NCI-H2029 treated with DMSO at 0.1 percent for 48 hours (cell line): ENCODE results near the gene C1orf232.

Experiments
- DNase-seq: peaks from one replicate; lab custom pipeline; 2025; lab: John Stamatoyannopoulos, UW

The C1orf232 gene

DNA sequence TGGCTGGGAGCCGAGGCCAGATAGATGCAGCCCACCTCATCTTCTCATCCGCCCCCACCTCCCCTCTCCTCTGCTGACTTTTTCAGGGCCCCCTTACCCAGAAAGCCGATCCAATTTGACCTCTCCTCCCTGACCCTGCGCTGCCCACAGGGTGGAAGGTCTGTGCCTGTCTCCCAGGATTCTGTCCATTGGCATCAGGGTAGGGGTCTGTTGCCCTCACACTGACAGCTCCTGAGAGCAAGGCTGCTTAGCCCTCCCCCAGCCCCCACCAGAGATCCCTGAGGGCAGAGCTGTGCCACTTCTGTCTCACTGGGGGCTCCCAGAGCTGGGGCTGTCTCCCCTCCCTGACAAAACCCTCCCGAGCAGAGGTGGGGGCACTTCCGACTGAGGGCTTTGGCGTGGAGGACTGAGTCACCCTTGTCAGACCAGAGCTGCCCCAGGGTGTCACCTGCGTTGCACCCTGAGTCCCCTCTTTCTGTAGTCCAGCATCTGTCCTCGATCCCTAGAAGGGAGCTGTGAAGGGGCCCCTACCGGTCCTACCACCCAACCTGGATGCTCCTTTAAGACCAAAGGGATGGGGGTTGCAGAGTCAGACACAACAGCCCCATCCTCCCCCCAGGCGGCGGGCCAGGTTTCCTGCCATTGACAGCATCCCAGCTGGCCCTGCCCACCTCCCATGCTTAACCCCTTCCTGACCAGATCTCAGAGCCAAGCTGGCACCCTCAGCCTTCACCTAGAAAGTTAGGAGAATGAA, 12.3 kb downstream of the C1orf232 start:
- DNase-seq: no peak

DNA sequence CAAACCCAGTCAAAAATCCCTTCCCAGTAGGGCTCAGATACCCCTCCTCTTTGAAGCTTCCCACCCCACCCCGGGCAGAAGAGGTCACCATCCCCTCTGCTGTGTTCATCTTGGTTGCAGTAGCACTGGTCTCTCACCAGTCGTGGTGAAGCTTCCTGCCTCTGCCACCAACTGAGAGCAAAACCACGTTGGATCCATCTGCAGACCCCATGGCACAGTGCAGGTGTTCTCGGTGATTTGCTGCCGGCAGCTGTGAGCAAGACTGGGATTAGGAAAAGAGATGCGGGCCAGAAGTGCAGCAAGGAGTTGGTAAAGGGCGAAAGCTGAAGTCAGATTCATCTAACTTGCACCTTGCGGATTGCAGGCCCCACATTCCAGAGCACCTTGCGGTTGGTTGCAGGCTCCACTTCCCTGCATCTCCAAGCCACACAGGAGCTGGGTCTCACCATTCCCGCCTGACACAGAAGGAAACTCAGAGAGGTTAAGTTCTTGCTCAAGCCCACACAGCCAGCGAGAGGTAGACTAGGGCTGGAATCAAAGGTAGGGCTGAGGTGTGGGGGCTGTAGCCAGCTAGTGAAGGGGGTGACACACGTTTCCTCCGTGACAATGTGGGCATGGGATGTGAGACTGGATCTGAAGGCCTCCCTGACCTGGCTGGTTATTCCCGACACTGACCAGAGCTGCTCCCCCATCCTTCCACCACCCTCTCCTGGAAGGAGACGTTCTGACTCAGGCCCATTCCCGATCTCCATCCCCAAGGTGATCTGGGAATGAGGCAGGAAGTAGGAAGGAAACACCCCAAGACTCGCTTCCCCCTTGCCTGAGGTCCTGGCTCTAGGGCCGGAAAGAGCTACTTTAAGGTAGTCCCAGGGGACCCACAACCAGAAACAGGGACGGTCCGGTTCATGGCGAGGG, 13.1 kb downstream of the C1orf232 start:
- DNase-seq: no peak

DNA sequence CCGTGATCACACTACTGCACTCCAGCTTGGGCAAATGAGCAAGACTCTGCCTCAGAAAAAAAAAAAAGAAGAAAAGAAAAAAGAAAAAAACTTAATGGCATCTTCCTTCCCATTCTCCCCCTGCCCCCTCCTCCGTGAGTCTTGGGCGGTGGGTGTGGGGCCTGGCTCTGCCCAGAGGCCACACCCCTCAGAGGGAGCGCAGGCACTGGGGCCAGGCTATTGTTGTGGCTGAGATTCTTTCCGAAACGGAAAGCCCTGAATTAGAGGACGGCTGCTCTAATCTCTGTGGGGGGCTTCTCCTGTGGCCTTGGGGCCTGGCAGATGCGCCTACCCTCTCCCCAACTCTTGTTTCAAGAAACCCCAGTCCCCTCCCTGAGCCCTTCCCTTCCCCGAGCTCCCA, 14.0 kb downstream of the C1orf232 start:
- no peak for DNase-seq

DNA sequence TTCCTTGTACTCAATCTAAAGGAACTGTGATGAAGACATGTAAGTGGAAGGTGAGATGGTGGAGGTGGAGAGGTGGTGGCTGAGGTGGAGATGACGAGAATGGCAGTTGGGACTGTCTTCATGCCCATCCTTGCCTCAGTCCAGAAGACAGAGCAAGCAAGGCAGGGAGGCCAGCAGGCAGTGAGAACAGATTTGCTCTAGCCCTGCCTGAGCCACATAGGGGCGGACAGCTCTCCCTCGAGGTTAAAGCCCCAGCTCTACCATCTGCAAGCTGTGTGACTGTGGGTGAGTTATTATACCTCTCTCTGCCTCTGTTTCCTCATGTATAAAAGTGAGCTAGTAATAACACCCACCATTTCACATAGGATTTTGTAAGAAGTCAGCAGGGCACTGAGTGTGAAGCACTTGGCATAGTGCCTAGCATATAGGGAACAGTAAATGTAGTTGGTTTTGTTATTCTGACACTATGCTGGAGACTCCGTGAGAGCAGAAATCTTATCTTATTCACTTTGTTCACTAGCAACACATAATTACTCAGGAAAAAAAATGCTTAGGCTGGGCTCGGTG, 14.7 kb downstream of the C1orf232 start:
- DNase-seq: no peak

DNA sequence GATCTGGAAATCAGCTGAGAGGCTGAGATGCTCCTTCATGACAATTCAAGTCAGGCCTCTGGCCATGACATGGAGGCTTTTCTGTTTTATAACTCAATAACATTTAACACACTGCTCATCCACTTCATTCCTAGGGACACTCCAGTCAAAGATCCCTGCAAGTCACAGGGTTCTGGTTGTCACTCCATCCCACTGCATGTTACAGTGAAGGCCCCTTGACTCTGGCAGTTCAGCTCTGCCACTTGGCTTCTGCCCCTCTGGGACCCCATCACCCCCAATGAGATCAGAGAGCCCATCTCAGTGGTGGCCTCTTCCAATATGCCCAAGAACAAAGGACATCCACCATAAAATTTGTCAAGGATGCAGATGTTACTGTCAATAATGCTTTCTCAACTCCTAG, 19.9 kb downstream of the C1orf232 start:
- DNase-seq: no peak

DNA sequence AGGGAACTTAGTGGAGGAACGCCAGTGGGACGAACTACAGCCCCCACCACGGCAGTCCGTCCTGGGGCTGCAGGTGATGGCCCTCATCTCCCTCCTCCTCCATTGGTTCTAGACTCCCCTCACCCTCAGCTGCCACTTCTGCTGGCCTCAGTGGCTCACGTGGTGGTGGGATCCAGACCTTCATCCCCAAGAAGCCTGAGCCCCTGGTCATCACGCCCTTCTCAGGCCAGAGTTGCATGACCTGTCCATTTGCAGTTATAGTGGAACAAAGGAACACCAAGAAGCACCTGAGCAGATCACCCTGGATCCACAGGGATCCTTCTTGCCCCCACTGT, 22.8 kb downstream of the C1orf232 start:
- DNase-seq: no peak

DNA sequence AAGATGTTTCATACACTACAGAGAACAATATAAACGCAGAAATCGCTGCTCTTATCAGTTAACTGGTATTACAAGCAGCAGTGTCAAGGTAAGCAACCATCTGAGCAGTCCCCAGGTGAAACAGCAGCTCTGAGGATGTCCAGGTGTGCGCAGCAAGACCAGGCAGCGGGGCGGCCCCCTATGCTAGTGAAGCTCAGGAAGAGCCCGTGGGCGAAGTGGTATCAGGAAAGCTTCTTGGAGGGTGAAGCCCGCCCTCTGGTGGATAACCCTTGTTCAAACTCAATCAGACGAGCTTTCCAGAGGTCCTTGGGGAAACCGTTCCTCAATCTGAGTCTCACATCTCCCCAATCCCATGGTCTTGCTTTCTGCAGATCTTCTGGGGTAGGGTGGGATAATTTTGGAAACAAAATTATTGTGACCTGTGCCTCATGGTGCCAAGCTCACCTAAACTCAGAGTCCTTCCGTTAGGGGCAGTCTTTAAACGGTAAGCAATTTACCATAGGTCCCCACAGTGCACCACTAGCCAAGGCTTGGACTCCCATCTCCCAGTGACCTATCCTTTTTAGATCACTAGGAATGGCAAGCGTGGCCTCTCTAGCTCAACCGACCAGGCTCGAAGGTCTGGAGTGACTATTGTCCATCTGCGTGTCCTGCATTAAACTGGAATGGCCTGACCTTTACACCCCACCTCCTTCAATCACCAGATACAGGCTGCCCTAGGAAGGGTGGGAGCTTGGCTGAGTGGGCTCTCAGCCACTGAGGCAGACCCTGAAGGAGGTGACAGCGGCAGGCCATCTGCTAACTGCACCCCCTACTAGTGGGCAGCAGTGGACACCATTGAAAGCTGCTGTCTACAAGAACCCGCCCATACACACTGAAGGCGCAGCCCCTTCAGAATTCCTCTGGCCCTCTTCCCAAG, 23.5 kb downstream of the C1orf232 start:
- DNase-seq: peak; percentile 74

DNA sequence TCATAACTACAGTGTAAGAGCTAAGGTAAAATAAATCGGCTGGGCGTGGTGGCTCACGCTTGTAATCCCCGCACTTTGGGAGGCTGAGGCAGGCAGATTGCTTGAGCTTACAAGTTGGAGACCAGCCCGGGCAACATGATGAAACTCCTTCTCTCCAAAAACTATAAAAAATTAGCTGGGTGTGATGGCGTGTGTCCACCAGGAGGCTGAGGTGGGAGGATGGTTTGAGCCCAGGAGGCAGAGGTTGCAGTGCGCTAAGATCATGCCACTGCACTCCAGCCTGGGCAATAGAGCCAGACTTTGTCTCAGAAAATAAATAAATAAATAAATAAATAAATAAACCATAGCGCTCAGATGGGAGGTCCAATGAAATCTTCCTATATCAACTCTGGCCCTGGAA, 26.6 kb downstream of the C1orf232 start:
- DNase-seq: no peak

DNA sequence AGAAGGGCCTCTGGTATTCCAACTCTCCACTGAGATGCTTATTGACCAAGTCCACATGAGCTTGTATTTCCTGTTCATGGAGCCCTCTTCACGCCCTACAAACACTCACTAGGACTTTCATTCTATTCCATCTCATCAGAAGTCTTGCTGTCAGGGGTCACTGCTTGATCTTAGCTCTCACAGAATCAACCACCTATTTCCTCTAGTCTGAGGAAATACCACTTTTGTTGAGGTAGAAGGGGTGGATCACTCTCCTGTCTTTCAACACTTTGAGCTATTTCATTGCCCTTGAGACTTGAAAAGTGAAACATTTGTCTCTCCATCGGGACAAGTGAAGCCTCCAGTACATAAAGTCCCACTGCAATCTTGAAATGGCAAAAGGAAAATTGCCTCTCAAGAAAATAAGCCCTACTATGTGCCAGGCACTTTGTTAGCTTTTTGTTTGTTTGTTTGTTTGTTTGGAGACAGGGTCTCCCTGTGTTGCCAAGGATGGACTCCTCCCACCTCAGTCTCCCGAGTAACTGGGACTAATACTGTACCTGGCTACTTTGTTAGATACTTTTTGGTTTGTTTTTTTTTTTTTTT, 29.7 kb downstream of the C1orf232 start:
- no peak for DNase-seq

DNA sequence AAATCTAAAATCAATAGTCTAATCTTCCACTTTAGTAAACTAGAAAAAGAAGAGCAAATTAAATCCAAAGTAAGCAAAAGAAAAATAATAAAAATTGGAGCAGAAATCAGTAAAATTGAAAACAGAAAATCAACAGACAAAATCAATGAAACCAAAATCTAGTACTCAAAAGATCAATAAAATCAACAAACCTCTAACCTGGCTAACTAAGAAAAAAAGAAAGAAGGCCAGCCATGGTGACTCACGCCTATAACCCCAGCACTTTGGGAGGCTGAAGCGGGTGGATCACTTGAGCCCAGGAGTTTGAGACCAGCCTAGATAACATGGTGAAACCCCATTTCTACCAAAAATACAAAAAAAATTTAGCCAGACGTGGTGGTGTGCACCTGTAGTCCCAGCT, 34.3 kb downstream of the C1orf232 start:
- no peak for DNase-seq

DNA sequence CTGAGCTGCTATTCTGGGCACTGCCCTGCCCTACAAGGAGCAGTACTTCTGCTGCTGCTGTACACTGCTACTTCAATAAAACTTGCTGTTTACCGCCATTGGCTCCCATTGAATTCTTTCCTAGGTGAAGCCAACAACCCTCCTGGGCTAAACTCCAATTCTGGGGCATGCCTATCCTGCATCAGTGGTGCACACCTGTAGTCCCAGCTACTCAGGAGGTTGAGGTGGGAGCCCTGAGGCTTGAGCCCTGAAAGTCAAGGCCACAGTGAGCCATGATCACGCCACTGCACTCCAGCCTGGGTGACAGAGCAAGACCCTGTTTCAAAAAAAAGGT, 36.0 kb downstream of the C1orf232 start:
- DNase-seq: no peak

DNA sequence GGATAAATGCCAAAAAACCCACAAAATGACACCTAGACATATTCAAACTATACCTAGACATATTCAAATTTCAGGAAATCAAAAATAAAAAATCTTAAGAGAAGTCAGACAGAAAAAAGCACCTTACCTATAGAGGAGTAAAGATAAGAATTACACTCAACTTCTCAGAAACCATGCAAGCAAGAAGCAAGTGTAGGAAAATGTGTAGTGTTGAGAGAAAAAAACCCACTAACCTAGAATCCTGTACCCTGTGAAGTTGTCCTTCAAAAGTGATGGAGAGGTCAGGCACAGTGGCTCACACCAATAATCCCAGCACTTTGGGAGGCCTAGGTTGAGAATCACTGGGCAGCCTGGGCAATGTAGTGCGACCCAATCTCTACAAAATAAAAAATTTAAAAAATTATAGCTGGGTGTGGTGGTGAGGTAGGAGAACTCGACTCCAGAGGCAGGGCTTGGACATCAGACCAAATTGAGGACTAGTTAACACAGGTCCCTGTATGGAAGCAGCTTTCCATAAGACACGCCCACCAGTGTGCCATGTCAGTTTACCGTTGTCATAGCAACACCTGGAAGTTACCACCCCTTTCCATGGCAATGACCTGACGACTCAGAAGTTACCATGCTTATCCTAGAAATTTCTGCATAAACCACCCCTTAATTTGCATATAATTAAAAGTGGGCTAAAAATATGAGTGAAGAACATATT, 36.5 kb downstream of the C1orf232 start:
- no peak for DNase-seq

DNA sequence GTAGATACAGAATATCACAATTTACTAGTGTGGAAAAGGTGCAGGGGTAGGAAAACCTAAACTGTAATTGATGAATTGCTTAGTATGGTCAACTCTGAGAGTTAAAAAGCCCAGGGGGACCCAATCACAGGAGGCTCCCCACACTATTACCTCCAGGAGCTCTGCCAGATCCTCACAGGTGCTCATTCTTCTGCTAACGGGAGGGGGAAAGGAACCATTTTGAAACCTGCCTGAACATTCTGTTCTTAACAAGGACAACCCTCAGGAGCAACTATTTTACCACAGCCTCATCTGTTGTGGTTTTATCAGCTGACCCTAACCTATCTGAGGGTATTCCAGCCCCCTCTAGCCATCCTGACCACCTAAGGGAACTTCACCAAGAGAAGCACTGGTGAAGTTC, 38.1 kb downstream of the C1orf232 start:
- no peak for DNase-seq

DNA sequence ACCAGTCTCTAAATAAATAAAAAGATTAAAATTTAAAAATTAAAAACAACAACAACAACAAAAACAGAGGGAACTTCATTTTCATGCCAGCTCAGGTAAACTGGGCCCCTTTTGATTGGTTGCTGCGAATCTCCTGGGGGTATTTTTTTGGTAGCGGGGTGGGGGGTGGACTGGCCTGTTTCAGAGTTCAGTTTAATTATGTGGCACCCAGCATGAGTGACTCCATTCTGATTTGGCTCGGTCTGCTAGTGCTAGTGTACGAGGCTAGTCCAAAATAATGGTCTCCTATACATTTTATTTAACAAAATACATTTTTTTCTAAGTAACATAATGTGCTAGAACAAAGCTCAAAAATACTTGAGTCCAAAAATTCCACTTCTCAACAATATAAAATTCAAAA, 39.0 kb downstream of the C1orf232 start:
- DNase-seq: no peak

DNA sequence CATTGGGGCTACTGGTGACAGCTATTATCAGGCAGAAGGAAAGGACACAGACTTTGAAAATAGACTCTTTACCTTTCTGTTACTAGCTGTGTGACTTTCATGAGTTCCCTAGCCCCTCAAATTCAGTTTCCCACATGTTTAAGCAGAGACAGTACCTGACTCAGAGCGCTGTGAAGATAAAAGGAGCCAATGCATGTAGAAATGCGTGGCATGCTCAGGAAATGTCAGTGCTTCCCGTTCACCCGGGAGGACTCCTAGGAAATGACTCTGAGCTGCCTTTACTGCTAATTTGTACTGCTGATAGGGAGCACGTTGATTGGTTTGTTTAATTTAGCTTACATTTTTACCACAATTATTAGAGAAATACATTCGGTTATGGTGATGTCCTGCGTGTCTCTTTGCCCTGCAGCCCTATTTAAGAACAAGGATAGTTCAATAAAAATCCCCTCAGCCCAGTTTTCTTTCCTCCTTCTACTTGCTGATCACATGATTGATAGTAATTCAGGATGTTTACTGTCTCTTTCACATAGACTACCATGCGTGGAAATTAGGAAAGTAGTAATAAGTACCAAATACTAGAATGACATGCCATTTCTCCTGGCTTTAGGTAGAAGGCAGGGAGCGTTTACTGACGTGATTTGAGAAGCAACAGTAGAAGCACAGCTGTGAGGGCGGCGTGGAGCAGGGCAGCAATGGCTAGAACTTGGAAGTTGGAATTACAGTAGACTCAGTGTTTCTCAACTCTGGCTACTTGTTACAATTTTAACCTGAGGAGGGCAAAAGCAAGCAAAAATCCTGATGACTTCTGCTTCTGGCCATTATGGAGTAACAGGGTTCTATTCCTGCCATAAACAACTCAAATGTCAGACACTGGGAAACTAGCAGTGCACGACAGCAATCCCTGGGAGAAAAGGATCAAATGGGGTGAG, 41.3 kb downstream of the C1orf232 start:
- DNase-seq: no peak

DNA sequence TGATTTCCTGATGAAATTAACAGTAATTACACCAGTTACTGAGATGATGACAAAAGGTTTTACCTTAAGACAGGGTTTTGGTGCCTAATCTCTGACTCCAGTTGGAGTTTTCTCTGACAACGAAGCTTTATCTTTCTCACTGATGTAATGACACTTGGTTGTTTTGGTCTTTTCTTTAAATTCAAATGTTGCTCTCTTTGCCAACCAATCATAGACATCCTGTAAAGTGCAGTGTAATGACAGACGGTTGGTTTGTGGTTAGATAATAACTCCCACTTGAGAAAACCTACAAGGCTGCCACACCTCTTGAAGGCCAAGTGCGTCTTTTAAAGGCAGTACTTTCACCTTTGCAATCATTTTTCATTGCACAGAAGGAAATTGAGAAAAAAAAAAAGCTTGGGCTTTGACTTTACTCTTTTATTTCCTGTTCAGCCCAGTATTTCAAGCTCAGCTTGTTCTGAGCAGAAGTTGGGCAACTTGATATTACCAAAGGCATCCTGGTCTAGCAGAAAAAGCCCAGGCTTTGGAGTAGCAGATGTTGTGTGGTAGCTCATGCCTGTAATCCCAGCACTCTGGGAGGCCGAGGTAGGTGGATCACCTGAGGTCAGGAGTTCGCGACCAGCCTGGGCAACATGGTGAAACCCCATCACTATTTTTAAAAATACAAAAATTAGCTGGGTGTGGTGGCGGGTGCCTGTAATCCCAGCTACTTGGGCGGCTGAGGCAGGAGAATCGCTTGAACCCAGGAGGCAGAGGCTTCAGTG, 42.3 kb downstream of the C1orf232 start:
- peak; percentile 84 for DNase-seq

DNA sequence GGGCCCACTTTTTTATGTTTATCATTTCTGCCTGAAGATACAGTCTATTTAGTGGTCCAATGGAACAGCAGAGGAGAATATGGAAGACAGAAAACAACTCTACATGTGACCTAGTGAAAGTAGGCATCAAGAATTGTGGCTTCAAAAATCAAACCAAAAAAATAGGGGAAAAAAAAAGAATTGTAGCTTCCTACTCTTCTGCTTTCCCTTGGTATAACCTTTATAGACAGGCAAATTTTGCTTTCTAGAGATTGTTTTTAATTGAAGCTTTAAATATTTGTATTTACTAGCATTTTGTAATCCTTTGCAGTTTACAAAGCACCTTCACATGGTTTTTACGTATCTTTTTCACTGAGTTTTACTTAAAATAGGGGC, 42.8 kb downstream of the C1orf232 start:
- DNase-seq: no peak

DNA sequence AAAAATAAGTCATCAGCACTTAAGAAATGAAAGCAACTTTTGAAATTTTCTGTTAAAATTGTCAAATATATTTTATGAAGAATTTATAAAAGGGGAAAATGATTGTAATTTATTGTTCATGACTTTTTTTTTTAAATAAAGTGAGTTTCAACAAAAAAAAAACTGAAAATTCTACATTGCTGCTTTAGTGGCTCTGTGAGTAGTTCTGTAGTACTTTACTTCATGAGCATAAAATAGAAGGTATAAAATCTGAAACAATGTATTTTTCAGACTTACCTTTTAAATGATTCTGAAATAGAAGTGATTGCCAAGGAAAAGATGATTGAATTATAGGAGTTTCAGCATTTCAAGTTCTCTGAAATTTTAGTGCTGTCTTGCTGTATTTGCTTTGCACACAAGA, 43.4 kb downstream of the C1orf232 start:
- DNase-seq: no peak
